Activated CD4-positive, alpha-beta T cell treated with anti-CD3 and anti-CD28 coated beads for 24 hours (primary cell): Measurements from ENCODE around the gene OR11H6.
"Not testable (repeated sequence)": the region's sequence is repeated elsewhere in the genome, so short reads cannot be mapped to it uniquely, and the experiment has no call there.

Experiments
- DNase-seq, 2 donors: peaks; one replicate each; pipeline ENCODE4 v3.0.0-alpha.2; 2020; ENCODE audit warnings: low read depth in 2 of 2

OR11H6 gene, protein sequence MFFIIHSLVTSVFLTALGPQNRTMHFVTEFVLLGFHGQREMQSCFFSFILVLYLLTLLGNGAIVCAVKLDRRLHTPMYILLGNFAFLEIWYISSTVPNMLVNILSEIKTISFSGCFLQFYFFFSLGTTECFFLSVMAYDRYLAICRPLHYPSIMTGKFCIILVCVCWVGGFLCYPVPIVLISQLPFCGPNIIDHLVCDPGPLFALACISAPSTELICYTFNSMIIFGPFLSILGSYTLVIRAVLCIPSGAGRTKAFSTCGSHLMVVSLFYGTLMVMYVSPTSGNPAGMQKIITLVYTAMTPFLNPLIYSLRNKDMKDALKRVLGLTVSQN

GRCh38 chr14:20223410-20223809 lies at the start of gene OR11H6:
Gene OR11H6 (plus strand): TSS chr14:20223710. CDS start chr14:20223710, 0 bp downstream.
- no peak for DNase-seq

DNA sequence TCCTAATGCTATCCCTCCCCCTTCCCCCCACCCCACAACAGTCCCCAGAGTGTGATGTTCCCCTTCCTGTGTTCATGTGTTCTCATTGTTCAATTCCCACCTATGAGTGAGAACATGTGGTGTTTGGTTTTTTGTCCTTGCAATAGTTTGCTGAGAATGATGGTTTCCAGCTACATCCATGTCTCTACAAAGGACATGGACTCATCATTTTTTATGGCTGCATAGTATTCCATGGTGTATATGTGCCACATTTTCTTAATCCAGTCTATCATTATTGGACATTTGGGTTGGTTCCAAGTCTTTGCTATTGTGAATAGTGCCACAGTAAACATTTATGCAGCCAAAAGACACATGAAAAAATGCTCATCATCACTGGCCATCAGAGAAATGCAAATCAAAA lies 49.3 kb upstream of the OR11H6 start:
- DNase-seq = not testable (repeated sequence)

- no peak for DNase-seq
Measured at GRCh38 chr14:20176330-20176729, 47.2 kb upstream of the OR11H6 start.

DNA sequence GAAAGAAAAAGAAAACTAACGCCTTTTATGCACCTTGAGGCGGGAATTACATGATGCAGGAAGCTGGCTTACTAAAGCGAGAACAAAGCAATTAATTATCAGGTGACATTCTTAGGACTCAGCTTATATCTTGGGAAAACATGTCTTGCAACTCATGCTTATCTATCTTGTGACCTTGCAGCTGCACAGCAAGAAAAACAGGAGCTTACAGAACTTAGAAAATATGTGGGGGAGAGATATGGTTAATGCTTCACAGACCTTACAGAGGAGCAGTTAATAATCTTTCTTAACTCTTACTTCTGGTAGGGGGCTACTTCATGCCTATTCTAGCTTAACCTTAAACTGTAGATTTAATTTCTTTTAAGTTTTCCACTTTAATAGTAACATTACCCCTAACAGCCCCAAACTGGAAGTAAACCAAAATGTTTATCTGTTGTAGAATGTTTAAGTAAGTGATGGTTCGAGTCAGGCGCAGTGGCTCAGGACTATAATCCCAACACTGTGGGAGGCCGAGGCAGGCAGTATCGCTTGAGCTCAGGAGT lies 46.0 kb upstream of the OR11H6 start:
- DNase-seq = no peak

GRCh38 chr14:20179218-20179617 lies 44.3 kb upstream of the OR11H6 start:
- no peak for DNase-seq

GRCh38 chr14:20179880-20180279 lies 43.6 kb upstream of the OR11H6 start:
- no peak for DNase-seq

DNA sequence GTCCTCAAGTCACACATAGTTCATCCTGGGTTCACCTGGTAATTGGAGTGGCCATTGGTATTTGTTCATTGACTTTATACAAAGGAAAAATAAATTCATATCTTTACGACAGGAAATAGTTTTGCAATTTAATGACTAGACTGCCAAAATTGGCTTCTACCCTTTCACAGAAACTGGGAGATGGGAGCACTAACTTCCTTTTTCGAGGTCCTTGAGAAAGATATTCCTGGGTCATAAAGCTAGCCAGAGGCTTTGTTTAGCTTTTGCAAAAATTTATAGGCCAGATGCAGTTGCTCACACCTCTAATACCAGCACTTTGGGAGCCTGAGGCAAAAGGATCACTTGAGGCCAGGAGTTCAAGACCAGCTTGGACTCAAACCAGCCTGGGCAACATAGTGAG lies 43.0 kb upstream of the OR11H6 start:
- no peak for DNase-seq

DNA sequence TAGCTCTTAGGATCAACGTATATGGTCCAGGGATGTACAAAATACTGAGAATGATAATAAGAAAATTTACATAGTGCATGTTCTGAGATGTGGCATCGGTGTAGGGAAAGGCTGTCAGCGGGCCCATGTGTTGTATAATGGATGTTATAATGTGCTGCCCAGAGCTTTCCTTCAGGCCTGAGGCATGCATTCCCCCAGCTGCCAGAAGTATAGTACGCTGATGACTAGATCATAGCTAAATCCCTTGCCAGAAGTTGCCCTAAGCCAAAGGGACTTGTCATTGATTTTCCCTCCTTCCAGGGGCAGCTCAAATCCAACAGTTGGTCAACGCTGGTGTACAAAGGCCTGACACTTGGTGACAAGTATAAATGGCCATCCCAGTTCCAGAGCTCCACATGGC lies 39.3 kb upstream of the OR11H6 start:
- no peak for DNase-seq

GRCh38 chr14:20190596-20190995 lies 32.9 kb upstream of the OR11H6 start, which contains the start of gene OR11G2:
Gene OR11G2 (plus strand): TSS chr14:20190896. CDS start chr14:20197438, 6,542 bp downstream.
- DNase-seq = no peak

GRCh38 chr14:20191396-20191795 lies 32.1 kb upstream of the OR11H6 start:
- DNase-seq = no peak

- no peak for DNase-seq
Measured at GRCh38 chr14:20194101-20194500, 29.4 kb upstream of the OR11H6 start.

DNA sequence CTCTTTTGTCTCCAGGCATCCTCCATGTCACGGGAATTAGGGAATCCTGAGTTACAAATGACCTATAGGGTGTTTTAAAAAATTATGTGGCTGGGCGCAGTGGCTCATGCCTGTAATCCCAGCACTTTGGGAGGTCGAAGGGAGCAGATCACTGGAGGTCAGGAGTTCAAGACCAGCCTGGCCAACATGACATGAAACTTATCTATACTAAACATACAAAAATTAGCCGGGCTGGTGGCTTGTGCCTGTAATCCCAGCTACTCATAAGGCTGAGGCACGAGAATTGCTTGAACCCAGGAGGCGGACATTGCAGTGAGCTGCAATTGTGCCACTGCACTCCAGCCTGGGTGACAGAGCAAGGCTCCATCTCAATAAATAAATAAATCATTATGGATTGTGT lies 28.3 kb upstream of the OR11H6 start:
- DNase-seq = not testable (repeated sequence)

- no peak for DNase-seq
Measured at GRCh38 chr14:20195911-20196310, 27.6 kb upstream of the OR11H6 start.

GRCh38 chr14:20197459-20197858 lies 26.1 kb upstream of the OR11H6 start:
- no peak for DNase-seq

DNA sequence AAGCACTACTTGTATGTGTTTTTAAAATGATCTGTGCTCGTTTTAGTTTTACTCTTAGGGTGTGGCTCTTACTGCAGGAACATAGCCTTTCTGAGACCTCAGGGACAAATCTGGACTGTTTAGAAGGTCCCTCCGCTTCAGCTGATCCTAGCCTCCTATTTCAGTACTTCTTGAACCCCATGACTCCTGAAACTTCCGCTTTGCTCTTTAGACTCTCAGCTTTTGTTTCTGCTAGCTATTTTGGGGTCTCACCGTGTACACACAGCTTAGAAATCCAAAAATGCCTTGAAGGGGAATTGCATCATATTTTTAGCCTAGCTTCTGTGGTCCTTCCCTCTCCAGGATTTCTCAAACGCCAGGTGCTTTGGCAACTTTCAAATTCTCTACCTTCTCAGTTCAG lies 24.5 kb upstream of the OR11H6 start:
- no peak for DNase-seq

DNA sequence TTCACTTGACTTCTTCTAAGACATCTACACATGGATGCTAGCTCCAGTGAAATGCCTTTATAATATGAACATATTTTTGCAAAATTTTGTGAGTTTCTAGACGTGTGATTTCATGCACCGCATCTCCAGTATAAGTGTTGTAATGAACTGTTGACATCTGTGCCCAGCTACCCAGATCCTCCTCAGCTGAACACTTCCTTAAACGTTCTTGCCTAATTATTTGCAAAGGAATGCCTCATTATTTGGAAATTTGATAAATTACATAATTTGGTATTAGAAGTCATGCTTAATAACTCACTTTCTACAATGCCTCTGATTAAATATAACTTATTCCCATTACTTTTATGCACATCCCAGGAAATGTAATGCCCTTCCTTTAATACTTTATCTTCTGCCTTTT lies 18.8 kb upstream of the OR11H6 start:
- no peak for DNase-seq

GRCh38 chr14:20209595-20209994 lies 13.9 kb upstream of the OR11H6 start:
- no peak for DNase-seq

DNA sequence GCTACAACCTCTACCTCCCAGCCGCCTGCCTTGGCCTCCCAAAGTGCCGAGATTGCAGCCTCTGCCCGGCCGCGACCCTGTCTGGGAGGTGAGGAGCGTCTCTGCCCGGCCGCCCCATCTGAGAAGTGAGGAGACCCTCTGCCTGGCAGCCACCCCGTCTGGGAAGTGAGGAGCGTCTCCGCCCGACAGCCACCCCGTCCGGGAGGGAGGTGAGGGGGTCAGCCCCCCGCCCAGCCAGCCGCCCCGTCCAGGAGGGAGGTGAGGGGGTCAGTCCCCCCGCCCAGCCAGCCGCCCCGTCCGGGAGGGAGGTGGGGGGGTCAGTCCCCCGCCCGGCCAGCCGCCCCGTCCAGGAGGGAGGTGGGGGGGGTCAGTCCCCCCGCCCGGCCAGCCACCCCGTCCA lies 11.1 kb upstream of the OR11H6 start:
- not testable (repeated sequence) for DNase-seq

DNA sequence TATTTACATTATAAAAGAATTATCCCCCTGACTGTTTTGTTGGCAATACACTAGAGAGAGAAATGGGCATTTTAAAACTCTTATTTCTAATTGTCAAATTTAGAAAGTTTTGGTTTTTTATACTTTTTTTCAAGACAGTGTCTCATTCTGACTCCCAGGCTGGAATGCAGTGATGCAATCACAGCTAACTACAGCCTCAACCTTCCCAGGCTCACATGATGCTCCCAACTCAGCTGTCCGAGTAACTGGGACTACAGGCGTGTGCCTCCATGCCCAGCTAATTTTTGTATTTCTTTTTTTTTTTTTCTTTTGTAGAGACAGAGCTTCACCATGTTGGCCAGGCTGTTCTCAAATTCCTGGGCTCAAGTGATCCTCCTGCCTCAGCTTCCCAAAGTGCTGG lies 8.3 kb upstream of the OR11H6 start:
- DNase-seq = no peak

DNA sequence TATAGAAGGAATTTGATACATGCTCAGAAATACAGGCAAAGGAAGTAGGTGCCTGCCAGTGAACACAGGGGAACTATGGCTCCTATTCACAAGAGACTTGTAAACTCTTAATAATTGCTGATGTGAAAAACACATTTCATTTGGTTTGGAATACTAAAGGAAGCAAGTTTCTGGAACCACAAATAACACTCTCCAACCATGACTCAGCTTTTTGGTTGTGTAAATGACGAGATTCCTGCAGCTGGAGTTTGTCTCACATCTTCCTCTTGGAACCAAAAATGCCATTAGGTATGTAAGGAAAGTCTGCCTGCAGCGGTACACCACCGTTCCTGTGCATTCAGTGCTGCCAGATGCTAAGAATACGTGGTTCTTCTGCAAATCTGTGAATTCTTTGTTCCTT lies 4.5 kb upstream of the OR11H6 start:
- no peak for DNase-seq

DNA sequence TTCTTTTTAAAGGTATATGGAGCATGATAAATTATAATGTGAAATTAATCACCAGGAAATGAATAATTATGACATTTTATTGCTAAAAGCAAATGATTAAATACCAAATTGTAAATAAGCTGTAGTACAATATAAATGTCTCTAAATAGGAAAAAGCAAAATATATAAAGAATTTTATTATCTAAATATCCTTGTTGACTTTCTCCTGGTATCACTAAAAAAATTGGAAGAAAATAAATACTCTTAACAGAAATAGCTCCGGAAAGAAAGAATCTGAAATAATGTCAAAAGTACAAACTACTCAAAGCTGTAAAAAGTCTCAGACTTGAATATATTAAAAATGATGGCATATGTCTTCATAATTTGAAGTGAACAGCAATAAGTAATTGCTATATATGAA lies 5.2 kb downstream of the OR11H6 start, which contains the start of gene OR11H7:
TSS of gene OR11H7 (plus strand) at position 301 of the 400 bp plus-strand sequence.
- no peak for DNase-seq

- not testable (repeated sequence) for DNase-seq
Measured at GRCh38 chr14:20235415-20235814, 11.9 kb downstream of the OR11H6 start.

DNA sequence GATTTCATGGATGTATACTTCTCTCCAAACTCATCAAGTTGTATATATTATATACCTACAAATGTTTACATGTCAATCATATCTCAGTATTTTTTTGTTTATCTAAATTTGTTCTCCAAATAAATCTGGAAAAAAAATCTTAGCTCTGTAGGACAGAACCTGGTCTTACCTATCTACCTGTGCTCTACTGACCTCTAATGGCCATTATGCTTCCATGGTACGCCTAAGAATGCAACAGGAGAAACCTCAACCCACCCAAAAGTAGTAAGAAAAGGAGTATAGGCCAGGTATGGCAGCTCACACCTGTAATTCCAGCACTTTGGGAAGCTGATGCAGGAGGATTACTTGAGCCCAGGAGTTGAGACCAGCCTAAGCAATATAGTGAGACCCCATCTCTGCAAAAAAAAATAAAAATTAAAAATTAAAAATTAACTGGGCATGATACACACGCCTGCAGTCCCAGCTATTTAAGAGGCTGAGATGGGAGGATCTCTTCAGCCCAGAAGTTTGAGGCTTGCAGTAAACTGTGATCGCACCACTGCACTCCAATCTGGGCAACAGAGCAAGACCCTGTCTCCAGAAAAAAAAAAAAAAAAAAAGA lies 24.2 kb downstream of the OR11H6 start:
- no peak for DNase-seq
